Kidney capillary endothelial cell (primary cell): ENCODE measurements around the gene F13A1.

Experiments used
- DNase-seq: peaks from one replicate; pipeline ENCODE4 v3.0.0-alpha.2; 2018; ENCODE audit warnings: low spot score

F13A1 gene

DNA sequence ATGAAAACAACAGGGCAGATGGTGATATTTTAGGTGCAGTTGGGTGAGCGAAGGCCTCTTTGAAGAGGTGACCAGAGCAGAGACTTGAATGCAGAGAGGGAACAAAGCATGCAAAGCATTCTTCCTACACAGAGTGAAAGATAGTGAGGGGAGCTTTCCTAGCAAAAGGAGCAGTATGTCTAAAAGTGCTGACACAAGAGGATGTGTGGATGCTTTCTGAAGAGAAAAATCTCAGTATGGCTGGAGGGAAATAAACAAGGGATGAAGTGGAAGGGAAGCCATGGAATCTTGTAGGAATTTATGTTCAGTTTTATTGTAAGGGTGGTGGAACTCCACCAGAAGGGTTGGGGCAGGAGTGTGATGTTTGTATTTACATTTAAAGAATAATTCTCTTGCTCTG lies 128.6 kb downstream of the F13A1 start:
- DNase-seq = no peak

DNA sequence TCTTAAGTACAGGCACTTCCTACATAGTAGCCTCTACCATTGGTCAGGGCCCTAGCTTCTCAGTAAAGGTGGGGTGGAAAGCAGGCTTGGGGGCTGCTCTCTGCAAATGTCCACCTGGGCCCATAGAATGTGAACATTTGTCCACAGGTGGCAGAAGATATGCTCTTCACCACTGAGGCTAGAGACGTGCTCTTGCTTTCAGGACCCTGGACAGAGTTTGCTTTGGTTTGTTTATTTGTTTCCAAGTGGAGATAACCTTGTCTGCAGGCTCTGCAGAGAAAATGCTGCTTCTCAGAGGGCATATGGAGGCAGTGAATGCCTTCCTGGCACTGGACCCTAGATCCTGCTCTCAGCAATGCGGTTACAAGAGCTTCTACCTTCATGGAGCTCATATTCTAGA lies 129.0 kb downstream of the F13A1 start:
- no peak for DNase-seq

DNA sequence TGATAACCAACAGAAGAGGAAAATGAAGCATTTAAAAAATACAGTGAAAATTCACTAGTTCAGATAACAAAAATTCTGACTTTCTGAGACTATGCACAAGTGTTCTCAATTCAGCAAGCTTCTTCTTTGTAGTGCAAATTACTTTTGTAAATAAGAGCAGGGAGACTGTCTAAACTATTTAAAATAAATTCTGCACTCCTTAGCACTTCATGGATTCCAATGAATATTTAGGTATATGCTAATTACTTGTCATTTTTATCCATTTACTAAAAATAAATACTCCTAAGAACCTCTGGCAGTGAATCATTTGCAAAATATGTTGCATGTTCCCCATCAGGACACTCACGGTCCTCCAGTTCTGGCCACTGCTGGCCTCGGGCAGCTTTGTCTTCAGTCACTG lies 139.8 kb downstream of the F13A1 start:
- DNase-seq = no peak

DNA sequence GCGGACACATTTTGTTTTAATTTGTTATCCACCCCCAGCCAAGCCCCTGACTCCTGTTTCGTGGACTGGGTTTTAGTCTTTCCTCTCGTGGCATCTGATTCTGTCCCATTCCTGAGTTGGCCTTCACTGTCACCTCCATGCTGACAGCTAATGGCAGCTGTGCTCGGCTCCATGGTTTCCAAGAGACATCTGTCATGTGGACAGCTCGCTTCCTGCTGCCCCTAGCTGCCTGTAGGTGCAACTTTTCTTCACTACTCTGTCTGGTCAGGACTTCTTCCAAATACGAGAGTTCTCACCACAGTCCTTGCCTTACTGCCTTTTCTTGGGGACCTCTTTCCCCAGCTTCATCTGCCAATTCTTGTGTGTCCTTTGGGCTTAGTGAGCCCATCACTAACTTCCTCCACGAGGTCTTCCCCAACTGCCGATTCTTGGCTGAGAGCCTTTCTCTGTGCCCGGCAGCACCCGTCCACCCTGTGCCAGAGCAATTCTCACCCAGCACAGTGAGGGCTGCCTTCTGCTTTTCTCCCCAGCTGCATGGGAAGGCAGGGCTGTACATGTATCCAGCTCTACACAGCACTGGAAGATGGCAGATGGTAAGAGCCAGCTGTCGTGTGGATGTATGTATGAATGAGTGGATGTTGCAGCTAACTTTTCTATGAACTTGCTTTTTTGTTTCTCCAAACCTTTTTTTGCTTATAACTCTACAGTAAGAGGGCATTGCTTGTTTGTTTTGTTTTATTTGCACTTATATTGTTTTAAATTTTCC lies 140.4 kb downstream of the F13A1 start:
- no peak for DNase-seq

DNA sequence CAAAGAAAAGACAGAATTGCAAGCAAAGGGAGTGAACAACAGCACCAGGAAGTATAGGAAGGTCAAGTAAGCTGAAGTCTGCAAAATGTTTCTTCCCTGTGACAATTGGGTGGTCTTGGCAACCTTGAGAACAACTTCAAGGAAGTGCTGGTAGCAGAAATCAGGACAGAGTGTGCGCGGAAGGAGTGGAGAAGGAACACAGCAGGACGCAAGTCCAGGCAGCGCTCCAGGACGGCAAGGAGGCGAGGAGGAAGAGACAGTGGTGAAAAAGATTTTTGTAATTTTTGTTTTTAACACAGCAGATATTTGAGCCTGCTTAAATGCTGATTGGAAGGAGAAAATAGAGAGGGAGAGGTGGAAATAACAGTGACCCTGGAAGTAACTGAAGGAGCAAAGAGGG lies 141.7 kb downstream of the F13A1 start:
- DNase-seq = no peak

GRCh38 chr6:6177754-6178153 lies 142.7 kb downstream of the F13A1 start:
- DNase-seq = no peak

DNA sequence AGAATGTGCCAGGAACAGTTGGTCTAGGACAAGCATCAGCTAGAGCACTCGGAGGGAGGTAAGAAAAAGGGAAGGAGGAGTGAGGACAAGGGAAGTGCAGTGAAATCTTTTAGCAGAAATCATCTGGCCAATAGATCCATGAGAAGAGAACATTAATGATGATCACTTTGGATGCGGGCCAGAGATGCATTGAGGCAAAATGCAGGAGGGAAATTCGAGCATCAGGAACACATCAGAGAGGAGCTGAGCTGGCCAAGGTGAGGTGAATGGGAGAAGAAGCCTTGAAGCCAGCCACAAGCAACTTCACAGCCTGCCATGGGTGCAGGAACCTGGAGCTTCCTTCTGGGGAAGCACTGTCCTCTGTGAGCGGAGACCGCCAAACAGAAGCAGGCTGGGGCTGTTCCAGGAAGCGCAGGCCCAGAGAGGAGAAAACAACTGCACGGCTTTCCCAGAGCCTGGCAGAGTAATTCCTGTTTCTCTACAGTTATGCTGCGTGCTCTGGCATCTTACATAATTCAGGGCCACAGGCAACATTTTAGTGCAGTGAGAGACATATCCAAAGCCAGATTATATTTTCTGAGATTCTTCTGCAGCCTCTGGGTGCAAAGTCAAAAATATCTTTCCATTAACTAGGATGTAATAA lies 143.8 kb downstream of the F13A1 start:
- no peak for DNase-seq

DNA sequence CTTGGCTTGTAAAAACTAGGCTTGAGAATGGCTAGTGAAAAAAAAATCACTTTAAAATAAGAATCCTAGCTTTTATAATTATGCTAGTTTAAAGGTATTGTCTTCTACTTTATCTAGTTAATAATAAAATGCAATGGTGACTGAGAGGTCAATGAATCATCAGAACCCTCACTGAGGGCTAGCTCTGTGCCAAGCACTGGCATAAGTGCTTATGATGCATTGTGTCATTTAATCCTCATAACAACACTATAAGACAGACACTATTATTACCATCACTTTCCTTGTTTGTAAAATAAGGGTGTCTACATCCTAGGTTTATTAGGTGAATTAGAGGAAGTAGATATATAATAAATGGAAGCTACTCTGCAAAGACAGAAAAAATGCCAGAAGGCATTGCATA lies 144.3 kb downstream of the F13A1 start:
- DNase-seq = no peak

- no peak for DNase-seq
Measured at GRCh38 chr6:6169141-6169540, 151.3 kb downstream of the F13A1 start.

GRCh38 chr6:6166064-6166463 lies 154.4 kb downstream of the F13A1 start:
- no peak for DNase-seq

- DNase-seq = no peak
Measured at GRCh38 chr6:6164367-6164766, 156.1 kb downstream of the F13A1 start.

DNA sequence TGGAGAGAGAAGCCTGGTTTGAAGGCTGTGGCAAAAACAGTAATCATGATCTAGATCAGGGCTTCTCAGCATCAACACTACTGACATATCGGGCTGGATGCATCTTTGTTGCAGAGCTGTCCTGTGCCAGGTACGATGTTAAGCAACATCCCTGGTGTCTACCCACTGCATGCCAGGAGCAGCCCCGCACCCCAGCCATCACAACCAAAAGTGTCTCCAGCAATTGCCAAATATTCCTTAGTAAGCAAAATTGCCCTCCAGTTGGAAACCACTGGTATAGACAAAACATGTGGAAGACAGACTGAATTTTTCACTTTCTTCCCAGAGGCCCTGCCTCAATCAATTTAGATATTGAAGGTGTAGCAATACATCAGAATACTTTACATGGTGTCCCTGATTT lies 166.1 kb downstream of the F13A1 start:
- DNase-seq = no peak

- no peak for DNase-seq
Measured at GRCh38 chr6:6152060-6152459, 168.4 kb downstream of the F13A1 start.

- DNase-seq = no peak
Measured at GRCh38 chr6:6148192-6148815, 172.2 kb downstream of the F13A1 start.

DNA sequence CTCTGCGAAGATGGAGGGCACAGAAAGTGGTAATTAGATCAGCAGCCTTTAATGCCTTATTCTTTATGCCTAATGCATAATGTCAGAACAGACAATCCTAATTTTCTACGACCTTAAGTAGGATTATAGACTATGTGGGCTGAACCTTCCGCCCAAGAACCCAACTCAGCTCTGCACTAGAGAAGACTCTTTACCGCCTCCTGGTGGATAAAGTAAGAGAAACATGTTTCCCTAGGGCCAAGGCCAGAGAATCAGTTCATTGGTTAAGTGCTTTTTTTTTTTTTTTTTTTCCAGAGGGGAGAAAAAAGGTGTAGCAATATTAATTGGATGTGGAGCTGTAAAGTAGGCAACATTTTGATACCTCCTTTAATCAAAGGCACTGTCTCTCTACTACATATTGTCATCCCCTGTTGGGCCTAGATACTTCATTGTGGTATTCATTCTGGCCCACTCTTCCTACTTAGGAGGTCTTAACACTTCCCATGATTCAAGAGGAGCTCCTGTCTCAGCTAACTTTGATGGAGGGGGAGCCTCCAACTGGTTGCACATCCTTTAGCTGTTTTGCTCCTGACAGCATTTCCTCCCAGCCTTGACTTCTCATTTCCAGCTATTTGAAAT lies 188.9 kb downstream of the F13A1 start:
- DNase-seq = peak; percentile 4

DNA sequence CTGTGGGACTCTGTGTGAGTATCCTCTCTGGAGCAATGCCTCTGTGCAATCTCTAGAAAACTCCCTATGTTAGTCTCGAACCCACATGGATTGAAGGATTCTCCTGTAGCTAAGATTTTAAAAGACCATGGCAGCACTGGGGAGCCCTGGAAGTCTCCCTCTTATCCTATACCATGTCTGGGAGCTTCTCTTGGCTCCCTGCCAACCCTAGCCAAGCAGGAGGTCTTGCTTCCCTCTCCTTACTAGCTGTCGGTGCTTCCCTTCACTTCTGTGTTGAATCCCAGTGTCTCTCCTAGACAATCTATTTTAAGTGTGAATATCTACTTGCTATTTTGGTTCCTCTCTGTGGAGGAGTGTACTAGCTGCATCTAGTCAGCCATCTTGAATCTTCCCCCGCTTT lies 195.0 kb downstream of the F13A1 start:
- no peak for DNase-seq

DNA sequence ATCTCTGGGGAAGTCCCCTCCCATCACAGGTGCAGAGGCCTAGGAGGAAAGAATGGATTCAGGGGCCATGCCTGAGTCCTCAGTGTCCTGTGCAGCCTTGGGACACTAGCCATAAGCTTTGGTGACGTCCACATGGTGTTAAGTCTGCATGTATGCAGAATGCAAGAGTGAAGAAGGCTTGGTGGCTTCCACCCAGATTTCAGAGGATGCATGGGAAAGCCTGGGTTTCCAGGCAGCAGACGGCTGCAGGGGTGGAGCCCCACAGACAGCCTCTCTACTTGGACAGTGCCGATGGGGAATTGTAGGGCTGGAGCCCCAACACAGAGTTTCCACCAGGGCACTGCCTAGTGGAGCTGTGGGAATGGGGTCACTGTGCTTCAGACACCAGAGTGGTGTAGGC lies 196.7 kb downstream of the F13A1 start:
- DNase-seq = no peak

DNA sequence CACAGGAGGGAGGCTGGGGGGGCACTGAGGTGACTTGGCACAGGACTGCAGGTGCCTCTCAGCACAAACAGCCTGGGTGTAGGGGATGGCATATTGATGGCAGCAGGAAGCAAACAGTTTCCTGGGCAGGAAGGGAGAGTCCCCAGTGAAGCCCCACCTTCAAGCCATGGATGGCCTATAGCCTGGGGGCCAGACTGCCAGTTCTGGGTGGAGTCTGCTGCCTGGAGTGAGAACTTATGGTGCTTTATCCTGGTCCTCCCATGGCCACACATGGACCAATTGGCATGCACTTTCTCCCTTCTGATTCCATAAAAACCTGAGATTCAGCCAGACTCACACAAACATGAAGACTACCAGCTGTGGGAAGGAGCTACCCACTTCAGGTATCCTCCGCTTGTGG lies 198.5 kb downstream of the F13A1 start:
- DNase-seq = no peak

- DNase-seq = no peak
Measured at GRCh38 chr6:6105472-6106036, 214.9 kb downstream of the F13A1 start.
